HepG2 (cell line): ENCODE results near the gene LRIG1.

Experiments used
- CEBPB ChIP-seq: IDR thresholded peaks from 2 replicates; pipeline ENCODE4 v1.6.1; 2011; ENCODE audit warnings: low read depth, low read length, improper control_type of control experiment, borderline replicate concordance
- GLMP ChIP-seq: sonication (generic); formaldehyde crosslinking; IDR thresholded peaks from 2 replicates; pipeline ENCODE4 v1.9.0; 2021; ENCODE audit warnings: missing genetic modification reagents, mild to moderate bottlenecking, borderline replicate concordance
- HDAC6 ChIP-seq: fragments of 200-600 bp; sonication (generic); IDR thresholded peaks from 2 replicates; pipeline ENCODE4 v1.7.0; 2017; ENCODE audit warnings: mild to moderate bottlenecking, antibody characterized with exemption, low read length, low read depth
- SATB2 ChIP-seq: sonication (generic); formaldehyde crosslinking; IDR thresholded peaks from 2 replicates; pipeline ENCODE4 v1.5.0; 2020; ENCODE audit warnings: missing genetic modification reagents
- ZBTB3 ChIP-seq: sonication (generic); formaldehyde crosslinking; IDR thresholded peaks from 2 replicates; pipeline ENCODE4 v1.4.0; 2020; ENCODE audit warnings: low read depth, mild to moderate bottlenecking, moderate library complexity, missing genetic modification reagents, borderline replicate concordance
- ZNF260 ChIP-seq: sonication (generic); formaldehyde crosslinking; IDR thresholded peaks from 2 replicates; pipeline ENCODE4 v1.4.0; 2020; ENCODE audit warnings: missing genetic modification reagents, low read depth, mild to moderate bottlenecking, borderline replicate concordance
- ZNF3 ChIP-seq: IDR thresholded peaks from 2 replicates; pipeline ENCODE4 v1.7.0; 2017; ENCODE audit warnings: inconsistent platforms
- ZNF362 ChIP-seq: sonication (generic); formaldehyde crosslinking; IDR thresholded peaks from 2 replicates; pipeline ENCODE4 v1.4.0; 2020; ENCODE audit warnings: missing genetic modification reagents, mild to moderate bottlenecking, borderline replicate concordance
- ZNF7 ChIP-seq: IDR thresholded peaks from 2 replicates; pipeline ENCODE4 v1.6.1; 2016; ENCODE audit warnings: missing biosample characterization, missing genetic modification reagents

- no peak for TF ChIP-seq ZNF260 (CRISPR knock-in tag)
- no peak for TF ChIP-seq HDAC6
- no peak for TF ChIP-seq ZNF7
- TF ChIP-seq CEBPB, result no peak
- no peak for TF ChIP-seq ZNF3 (CRISPR knock-in tag)
- TF ChIP-seq GLMP, result no peak
- TF ChIP-seq ZNF362 (CRISPR knock-in tag), result no peak
- TF ChIP-seq ZBTB3 (CRISPR knock-in tag), result no peak
- no peak for TF ChIP-seq SATB2
Measured at GRCh38 chr3:66425576-66426114, 75.2 kb downstream of the LRIG1 start.
